ES-I3 (cell line): ENCODE data around the gene TRPV5.

Source experiments
- H3K36me3 ChIP-seq: 2 replicates; pipeline ENCODE4 v1.6.1; 2013; ENCODE audit warnings: mild to moderate bottlenecking, low read length, control low read depth, moderate library complexity; ENCODE audit not compliant: insufficient read depth
- H3K4me1 ChIP-seq: 2 replicates; pipeline ENCODE4 v1.6.1; 2013; ENCODE audit warnings: mild to moderate bottlenecking, control low read depth, low read length; ENCODE audit not compliant: insufficient read depth
- H3K9ac ChIP-seq: 2 replicates; pipeline ENCODE4 v1.6.1; 2013; ENCODE audit warnings: low read depth, mild to moderate bottlenecking, low read length, moderate library complexity
- H3K9me3 ChIP-seq: 2 replicates; pipeline ENCODE4 v1.6.1; 2013; ENCODE audit warnings: mild to moderate bottlenecking, low read length, moderate library complexity; ENCODE audit not compliant: control insufficient read depth, insufficient read depth

Gene TRPV5

DNA sequence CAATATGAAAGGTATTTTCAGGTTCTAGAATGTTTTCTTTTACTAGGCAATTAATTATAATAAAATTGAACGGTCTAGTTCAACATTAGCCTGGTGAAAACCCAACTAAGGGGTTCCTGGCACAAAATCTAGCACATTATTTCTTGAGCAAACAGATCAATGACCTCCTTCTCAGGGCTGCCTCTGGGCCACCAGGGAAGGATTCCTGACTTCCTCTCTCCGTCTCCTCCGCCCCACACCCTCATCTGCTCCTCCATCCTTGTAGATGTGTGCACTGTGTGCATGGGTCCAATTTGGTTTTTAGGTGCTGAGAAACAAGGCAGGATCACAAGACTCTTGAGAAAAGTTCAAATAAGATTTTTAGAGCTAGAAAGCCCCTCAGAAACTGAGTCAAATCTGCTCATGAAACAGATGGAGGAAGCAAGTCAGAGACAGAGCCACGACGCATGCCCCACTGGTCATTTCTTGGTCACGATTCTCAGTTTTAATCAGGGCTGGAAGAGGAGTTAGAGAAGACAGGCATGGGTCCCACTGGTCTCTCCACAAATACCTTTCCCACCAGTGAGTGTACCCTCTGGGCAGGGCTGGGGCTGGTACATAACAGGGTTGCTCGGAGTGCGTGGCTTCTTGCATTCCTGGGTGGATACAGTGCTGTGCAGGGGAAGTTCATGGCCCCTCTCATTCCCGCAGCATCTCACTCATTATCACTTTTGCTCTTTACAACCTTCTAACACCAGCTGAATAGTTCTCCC lies 51.8 kb downstream of the TRPV5 start:
- Histone ChIP-seq H3K9me3 (no peaks in the 10 kb centered on the region), H3K4me1 (peaks cover 2% of the 10 kb centered on the region; the same call in 1 of the 2 replicates), H3K36me3 (no peaks in the 10 kb centered on the region), H3K9ac (no peak overlapping the region)

DNA sequence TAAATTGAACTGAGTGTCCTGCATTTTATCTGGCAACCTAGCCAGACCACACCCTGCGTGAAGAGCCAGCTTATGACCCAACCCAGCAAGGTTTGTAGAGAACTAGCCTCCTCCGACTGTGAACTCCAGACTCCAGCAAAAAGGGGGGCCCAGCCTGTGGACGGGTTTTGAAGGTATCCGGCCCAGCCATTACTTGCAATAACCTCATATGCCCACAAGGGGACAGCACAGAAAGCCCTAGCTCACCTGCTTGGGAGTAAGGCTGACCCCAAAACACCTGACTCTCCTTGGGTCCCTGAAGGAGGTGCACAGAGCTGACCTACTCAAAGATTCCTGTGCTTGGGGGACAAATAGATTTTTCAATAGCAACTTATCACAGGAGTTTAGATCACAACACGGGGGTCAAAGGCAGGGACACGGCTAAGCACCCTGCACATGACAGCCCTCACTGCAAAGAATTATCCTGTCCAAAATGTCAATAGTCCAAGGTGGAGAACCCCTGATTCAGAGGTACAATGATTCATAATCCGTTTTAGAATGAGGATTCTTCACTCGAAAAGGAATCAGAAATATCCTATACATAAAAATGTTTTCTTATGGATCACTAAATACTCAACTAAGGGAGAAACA lies 52.6 kb downstream of the TRPV5 start:
- no peaks in the 10 kb centered on the region for H3K9me3 ChIP-seq
- H3K36me3 ChIP-seq, result no peaks in the 10 kb centered on the region
- no peak overlapping the region for H3K9ac ChIP-seq
- peaks cover 2% of the 10 kb centered on the region; the same call in 1 of the 2 replicates for H3K4me1 ChIP-seq

DNA sequence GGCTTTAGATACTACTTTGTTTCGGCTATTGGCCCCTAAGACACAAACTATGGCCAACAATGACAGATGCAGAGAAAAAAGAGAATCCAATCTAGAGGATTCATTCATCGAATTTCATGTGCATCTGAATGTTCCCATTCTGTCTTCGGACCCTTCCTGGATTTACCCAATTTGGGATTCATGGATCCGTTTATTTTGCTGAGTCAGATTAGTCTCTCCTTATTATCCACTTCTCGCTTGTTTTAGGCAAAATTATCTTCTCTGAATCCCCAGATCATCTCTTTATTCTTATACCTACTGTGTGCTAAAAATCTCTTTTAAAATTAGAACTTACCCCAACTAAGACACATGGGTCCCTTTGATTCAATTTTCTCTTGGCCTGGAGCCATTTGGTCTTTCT lies 54.5 kb downstream of the TRPV5 start:
- Histone ChIP-seq H3K4me1 (no peaks in the 10 kb centered on the region), H3K9ac (no peak overlapping the region), H3K36me3 (no peaks in the 10 kb centered on the region), H3K9me3 (no peaks in the 10 kb centered on the region; the same call in 1 of the 2 replicates)

DNA sequence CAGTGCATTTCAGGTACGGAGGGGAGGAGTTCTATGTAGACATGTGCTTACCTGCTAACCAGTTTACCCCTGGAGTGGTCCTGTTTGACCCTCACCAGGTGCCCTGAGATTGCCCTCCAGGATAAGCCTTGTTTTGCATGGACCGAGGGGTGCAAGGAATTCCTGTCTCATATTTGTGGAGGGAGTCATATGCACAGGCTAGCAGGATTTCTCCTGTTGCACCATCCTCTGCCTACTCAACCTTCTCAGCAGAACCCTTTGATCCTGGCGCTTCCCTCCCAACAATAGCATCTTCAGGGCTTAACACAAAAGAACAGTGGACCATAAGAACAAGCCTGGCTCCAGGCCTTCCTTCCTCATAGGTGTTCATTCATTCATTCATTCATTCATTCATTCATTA lies 55.2 kb downstream of the TRPV5 start:
- H3K4me1 ChIP-seq, result no peaks in the 10 kb centered on the region
- H3K36me3 ChIP-seq, result no peaks in the 10 kb centered on the region
- no peaks in the 10 kb centered on the region; the same call in 1 of the 2 replicates for H3K9me3 ChIP-seq
- no peak overlapping the region for H3K9ac ChIP-seq

DNA sequence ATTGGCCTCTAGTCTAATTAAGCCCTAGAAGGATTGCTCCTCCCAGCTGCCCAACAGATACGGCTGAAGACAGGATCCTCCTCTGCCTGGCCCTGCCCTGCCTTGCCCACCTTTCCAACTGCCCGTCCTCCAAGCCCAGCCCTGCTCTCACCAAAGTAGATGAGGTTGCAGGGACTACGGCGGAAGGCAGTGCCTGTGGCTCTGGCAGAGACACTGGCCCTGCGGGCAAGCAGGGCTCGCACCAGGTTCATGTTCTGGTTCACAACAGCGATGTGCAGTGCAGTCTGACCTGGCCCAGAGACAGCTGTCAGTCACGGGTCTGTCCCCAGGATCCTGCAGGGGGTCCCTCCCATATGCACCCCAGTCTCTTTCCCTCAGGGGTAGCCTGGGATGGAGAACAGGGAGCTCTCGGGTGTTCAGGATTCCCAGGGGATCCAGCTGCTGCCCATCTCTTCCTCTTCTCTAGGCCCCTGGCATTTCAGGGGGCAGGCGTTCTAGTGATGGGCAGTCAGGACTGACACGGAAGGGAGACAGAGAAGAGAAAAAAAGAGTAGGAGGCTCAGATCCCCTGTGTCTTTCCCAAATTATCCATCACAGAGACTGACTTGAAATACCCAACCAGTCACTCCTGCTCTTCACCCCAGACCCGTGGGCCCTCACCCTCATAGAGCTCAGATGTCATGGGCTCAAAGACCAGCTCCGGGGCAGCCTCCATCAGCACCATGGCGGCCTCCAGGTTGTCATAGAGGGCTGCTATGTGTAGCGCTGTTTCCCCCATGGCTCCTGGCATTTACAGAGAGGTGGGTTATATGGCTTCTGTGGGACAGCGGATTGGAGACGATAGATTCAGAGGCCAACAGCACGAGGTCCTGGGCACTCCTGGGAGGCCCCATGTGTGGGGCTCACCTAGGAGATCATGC lies 56.3 kb downstream of the TRPV5 start:
- H3K36me3 ChIP-seq, result no peaks in the 10 kb centered on the region
- H3K9me3 ChIP-seq, result no peaks in the 10 kb centered on the region; the same call in 1 of the 2 replicates
- H3K9ac ChIP-seq, result no peak overlapping the region
- no peaks in the 10 kb centered on the region for H3K4me1 ChIP-seq

DNA sequence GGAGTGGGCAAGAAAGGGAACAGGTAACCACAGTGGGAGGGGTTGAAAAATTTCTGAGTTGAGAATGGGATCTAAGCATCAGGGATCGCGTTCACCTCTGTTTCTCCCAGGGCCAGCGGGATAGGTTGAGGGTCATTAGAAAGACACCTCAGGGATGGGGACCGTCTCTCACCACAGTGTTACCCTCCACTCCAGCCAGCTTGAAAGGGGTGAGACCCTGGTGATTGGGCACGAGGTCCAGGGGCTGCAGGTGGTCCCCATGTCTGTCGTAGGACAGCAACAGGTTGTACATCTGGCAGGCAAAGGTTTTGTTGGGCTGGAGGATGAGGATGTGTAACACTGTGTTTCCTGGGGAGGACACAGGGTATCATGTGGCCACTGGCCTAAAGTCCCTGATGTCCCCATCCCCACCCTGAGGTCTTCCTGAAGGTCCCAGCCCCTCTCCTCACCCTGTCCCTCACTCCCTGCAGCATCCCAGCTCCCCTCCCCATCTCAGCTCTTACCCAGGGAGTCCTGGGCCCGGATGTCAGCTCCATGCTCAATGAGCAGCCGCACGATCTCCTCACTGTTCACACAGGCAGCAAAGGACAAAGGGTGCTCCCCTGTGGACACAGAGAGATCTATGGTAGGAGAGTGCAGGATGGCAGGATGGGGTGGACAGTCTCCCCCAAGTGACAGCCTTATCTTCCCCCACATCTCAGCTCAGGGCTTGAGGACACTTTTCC lies 57.1 kb downstream of the TRPV5 start:
- Histone ChIP-seq H3K4me1 (no peaks in the 10 kb centered on the region), H3K36me3 (no peaks in the 10 kb centered on the region), H3K9ac (no peak overlapping the region), H3K9me3 (no peaks in the 10 kb centered on the region; the same call in 1 of the 2 replicates)

DNA sequence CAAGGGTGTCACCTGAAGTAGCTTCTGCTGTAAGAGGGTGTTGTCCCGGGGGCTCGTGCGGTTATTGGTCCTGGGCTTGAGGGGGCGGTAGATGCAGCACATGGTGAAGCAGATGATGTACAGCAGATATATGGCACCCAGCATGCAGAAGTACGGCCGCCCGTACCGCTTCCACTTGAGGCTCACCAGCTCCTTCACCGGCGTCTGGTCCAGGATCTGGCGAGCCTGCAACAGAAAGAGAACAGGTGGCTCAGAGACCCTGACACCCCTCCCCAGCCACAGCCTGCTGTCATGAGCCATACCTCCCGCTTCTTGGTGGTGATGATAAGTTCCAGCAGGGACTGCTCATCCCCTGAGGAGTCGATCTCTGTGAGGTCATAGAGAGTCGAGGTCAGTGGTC lies 58.1 kb downstream of the TRPV5 start:
- Histone ChIP-seq H3K36me3 (no peaks in the 10 kb centered on the region), H3K4me1 (no peaks in the 10 kb centered on the region), H3K9ac (no peak overlapping the region), H3K9me3 (no peaks in the 10 kb centered on the region; the same call in 1 of the 2 replicates)

DNA sequence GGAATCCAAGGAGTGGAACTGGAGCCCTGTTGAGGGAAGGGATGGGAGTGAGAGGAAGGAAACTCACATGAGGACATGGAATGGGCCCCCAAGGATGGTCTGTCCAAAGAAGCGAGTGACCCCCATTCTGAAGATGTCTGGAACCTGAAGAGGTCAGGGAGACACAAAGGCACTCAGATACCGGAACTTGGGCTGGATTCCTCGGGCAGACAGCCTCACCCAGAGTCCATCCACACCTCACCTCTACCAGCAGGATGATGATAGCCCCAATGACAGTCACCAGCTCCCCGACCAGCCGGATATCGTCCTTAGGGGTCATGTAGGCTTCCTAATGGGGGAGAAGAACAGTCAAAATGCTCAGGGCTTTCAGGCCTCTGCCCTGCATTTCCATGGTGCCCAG lies 58.7 kb downstream of the TRPV5 start:
- no peaks in the 10 kb centered on the region for H3K4me1 ChIP-seq
- H3K9ac ChIP-seq, result no peak overlapping the region
- no peaks in the 10 kb centered on the region for H3K36me3 ChIP-seq
- no peaks in the 10 kb centered on the region; the same call in 1 of the 2 replicates for H3K9me3 ChIP-seq

DNA sequence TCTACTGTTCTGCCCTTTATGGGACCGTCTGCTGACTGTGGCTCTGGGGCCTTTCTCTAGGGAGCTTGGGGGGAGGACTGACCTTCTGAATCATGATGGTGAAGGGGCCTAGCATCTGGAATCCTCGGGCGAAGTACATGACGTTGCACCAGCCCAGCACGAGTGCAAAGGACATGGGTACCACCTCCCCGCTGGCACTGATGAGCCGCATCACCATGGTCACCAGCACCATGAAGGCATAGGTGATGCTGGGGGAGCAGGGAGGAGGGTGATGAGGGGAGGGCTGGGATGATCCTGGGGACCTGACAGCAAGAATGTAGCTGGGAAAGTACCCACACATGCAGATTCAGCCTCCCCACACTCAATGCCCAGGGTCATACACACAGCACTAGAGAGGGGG lies 59.1 kb downstream of the TRPV5 start:
- no peak overlapping the region for H3K9ac ChIP-seq
- no peaks in the 10 kb centered on the region for H3K36me3 ChIP-seq
- no peaks in the 10 kb centered on the region for H3K4me1 ChIP-seq
- H3K9me3 ChIP-seq, result no peaks in the 10 kb centered on the region; the same call in 1 of the 2 replicates

DNA sequence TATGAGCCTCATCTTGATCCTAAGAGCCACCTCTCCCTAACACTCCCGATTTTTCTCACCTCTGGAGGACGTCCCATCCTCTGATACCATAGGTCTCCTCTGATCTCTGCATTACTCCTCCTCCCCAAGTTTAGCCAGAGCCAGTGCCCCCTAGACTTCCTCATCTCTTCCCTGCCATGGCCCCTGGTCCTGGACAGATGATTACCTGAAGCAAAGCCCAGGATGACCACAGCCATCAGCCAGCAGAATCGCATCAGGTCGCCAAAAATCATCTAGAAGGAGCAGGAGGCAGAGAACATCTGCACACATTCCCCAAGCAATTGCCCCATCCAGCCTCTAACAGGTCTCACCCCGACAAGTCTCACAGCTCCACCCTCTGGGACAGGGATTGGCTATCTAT lies 59.7 kb downstream of the TRPV5 start:
- Histone ChIP-seq H3K36me3 (no peaks in the 10 kb centered on the region), H3K9me3 (no peaks in the 10 kb centered on the region; the same call in 1 of the 2 replicates), H3K4me1 (no peaks in the 10 kb centered on the region), H3K9ac (no peak overlapping the region)

DNA sequence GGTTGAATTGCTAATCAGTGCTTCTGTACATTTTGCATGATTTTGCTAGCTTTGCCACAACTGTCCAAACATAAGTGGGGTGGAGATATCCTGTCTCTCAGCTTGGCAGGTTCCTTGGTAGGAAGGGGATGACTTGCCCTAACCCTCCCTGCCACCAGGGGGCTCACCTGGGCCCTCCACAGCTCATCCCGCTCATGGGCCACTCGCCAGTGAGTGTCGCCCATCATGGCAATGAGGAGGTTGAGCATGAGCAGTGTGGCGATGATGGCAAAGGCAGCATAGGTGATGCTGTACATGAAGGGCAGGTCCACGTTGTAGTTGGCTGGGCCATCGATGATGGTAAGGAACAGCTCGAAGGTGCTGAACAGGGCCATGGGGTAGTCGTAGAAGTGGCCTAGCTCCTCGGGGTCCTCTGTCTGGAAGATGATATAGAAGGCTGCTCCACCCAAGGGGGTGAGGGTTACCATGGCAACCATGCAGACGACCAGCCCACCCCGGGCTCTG lies 60.2 kb downstream of the TRPV5 start:
- Histone ChIP-seq H3K9me3 (no peaks in the 10 kb centered on the region; the same call in 1 of the 2 replicates), H3K36me3 (no peaks in the 10 kb centered on the region), H3K9ac (no peak overlapping the region), H3K4me1 (no peaks in the 10 kb centered on the region)

DNA sequence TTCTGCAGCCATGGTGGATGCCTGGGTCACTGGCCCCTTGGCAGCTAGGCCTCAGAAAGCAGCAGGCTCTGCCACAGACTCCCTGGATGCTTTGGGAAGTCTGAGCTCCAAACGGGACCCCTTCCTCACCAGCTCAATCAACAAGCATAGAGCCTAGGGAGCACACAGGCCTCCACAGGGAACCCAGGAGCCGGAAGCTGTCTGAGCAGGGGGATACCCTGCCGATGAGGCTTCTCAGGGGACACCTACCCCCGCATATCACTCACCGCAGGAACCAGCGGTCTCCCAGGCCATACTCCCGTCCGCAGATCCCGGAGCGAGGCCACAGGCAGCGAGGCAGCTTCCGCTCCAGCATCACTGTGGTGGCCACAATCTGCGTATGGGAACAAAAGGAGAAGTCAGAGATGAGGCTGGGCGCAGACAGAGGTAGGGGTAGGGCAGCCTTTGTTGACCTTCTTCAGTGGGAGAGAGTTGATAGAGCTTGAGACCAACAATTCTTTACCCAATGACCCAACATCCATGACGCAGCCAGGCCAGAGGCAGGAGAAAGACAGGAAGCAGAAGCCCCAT lies 61.4 kb downstream of the TRPV5 start:
- Histone ChIP-seq H3K9me3 (no peaks in the 10 kb centered on the region; the same call in 1 of the 2 replicates), H3K4me1 (no peaks in the 10 kb centered on the region), H3K9ac (no peak overlapping the region), H3K36me3 (no peaks in the 10 kb centered on the region)

DNA sequence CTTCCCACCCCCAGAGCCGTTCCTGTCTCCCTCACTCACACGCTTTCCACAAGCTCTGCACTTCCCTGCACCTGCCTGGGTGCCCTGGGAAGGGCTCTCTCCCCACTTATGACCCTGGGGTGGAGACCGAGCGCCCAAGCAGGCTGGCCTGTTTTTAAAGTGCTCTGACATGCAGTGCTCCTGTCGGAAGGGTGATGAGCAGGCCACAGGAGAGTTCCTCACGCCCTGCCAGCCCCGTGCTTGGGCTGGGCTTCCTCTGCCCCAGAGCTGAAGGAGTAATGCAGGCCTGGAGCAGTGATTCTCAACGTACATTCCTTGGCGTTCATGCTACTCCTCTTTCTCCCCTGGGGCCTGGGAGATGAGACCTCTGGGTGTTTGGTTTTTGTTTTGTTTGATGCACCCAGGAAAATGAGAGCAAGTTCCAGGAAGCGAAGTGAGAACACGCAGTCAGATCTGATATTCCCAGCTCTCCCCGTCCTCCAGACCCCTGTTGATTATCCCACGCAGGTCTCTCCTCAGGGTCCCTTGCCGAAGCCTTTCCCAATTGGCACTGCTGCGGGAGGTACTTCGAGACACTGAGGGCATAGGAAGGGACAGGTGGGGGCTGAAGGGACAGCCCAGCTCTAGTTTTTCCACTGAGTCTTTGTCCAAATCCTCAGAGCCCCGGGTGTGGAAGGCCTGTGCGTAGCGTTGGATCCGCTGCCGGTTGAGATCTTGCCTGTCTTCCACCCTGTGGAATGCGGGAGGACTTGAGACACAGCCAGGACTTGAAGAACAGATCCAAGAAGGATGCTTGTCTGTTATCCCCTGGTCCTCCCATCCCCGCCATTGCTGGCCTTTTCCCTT lies 62.1 kb downstream of the TRPV5 start:
- Histone ChIP-seq H3K9ac (no peak overlapping the region), H3K9me3 (no peaks in the 10 kb centered on the region; the same call in 1 of the 2 replicates), H3K36me3 (no peaks in the 10 kb centered on the region), H3K4me1 (no peaks in the 10 kb centered on the region)
